WTC11 (cell line): ENCODE results near the gene ZNF236. TPM values are rescaled to one million over a fixed set of nuclear protein-coding genes. Genes with fewer than 3 reads are reported as not detected.

Experiments used
- AR ChIP-seq: fragments of 250-450 bp; sonication (Bioruptor Pico); IDR thresholded peaks from 2 replicates; pipeline ENCODE4 v1.9.0; 2021; ENCODE audit warnings: mild to moderate bottlenecking
- ELF4 ChIP-seq: sonication (generic); formaldehyde crosslinking; IDR thresholded peaks from 2 replicates; pipeline ENCODE4 v1.8.1; 2022; ENCODE audit warnings: low read depth, mild to moderate bottlenecking, moderate library complexity, missing genetic modification reagents
- ERG ChIP-seq: fragments of 250-450 bp; sonication (Bioruptor Pico); IDR thresholded peaks from 2 replicates; pipeline ENCODE4 v1.8.0; 2021; ENCODE audit warnings: mild to moderate bottlenecking
- JUN ChIP-seq: sonication (generic); formaldehyde crosslinking; IDR thresholded peaks from 2 replicates; pipeline ENCODE4 v1.8.0; 2023; ENCODE audit warnings: mild to moderate bottlenecking, missing genetic modification reagents
- NFATC4 ChIP-seq: fragments of 250-450 bp; sonication (Bioruptor Pico); IDR thresholded peaks from 2 replicates; pipeline ENCODE4 v1.9.0; 2021; ENCODE audit warnings: mild to moderate bottlenecking
- NR3C1 ChIP-seq: sonication (generic); formaldehyde crosslinking; conservative IDR thresholded peaks from 2 replicates; pipeline ENCODE4 v1.8.1; 2023; ENCODE audit warnings: low read depth, mild to moderate bottlenecking, missing genetic modification reagents
- PRDM15 ChIP-seq: sonication (generic); formaldehyde crosslinking; IDR thresholded peaks from 2 replicates; pipeline ENCODE4 v1.8.0; 2022; ENCODE audit warnings: missing genetic modification reagents
- SMAD4 ChIP-seq: sonication (generic); formaldehyde crosslinking; IDR thresholded peaks from 2 replicates; pipeline ENCODE4 v1.8.0; 2022; ENCODE audit warnings: mild to moderate bottlenecking, missing genetic modification reagents
- SP1 ChIP-seq: sonication (generic); formaldehyde crosslinking; conservative IDR thresholded peaks from 2 replicates; pipeline ENCODE4 v1.8.1; 2022; ENCODE audit warnings: missing genetic modification reagents
- TCF7 ChIP-seq: sonication (generic); formaldehyde crosslinking; IDR thresholded peaks from 2 replicates; pipeline ENCODE4 v1.8.0; 2022; ENCODE audit warnings: mild to moderate bottlenecking, low read depth, missing genetic modification reagents, moderate library complexity
- ZBTB21 ChIP-seq: sonication (generic); formaldehyde crosslinking; IDR thresholded peaks from 2 replicates; pipeline ENCODE4 v1.8.1; 2023; ENCODE audit warnings: mild to moderate bottlenecking, missing genetic modification reagents, borderline replicate concordance
- ZNF138 ChIP-seq: sonication (generic); formaldehyde crosslinking; conservative IDR thresholded peaks from 2 replicates; pipeline ENCODE4 v1.8.1; 2022; ENCODE audit warnings: mild to moderate bottlenecking, moderate library complexity, missing genetic modification reagents
- ZNF671 ChIP-seq: fragments of 250-450 bp; sonication (Bioruptor Pico); IDR thresholded peaks from 2 replicates; pipeline ENCODE4 v1.8.0; 2021; ENCODE audit warnings: mild to moderate bottlenecking
- total RNA-seq: library from RNA; stranded (reverse); gene quantifications from 3 replicates; pipeline ENCODE4 v1.2.3, GENCODE V29; 2021
- TF ChIP-seq, protein P1 (sequence below): sonication (generic); formaldehyde crosslinking; IDR thresholded peaks from 2 replicates; pipeline ENCODE4 v1.8.1; 2023; ENCODE audit warnings: mild to moderate bottlenecking, missing genetic modification reagents, borderline replicate concordance
- TF ChIP-seq, protein P2 (sequence below): fragments of 250-450 bp; sonication (Bioruptor Pico); IDR thresholded peaks from 2 replicates; pipeline ENCODE4 v1.9.0; 2021; ENCODE audit warnings: mild to moderate bottlenecking, borderline replicate concordance
- TF ChIP-seq, protein P3 (sequence below): sonication (generic); formaldehyde crosslinking; IDR thresholded peaks from 2 replicates; pipeline ENCODE4 v1.8.1; 2023; ENCODE audit warnings: mild to moderate bottlenecking, moderate library complexity, missing genetic modification reagents
- TF ChIP-seq, protein P4 (sequence below): sonication (generic); formaldehyde crosslinking; IDR thresholded peaks from 2 replicates; pipeline ENCODE4 v1.8.1; 2022; ENCODE audit warnings: mild to moderate bottlenecking, missing genetic modification reagents, moderate library complexity, borderline replicate concordance
- TF ChIP-seq, protein P5 (sequence below): fragments of 250-450 bp; sonication (Bioruptor Pico); IDR thresholded peaks from 2 replicates; pipeline ENCODE4 v1.9.0; 2021; ENCODE audit warnings: moderate library complexity, mild to moderate bottlenecking, inconsistent platforms, borderline replicate concordance

The ZNF236 gene
- total RNA-seq, 1 experiment from 2014 or later = 19.9 TPM

DNA sequence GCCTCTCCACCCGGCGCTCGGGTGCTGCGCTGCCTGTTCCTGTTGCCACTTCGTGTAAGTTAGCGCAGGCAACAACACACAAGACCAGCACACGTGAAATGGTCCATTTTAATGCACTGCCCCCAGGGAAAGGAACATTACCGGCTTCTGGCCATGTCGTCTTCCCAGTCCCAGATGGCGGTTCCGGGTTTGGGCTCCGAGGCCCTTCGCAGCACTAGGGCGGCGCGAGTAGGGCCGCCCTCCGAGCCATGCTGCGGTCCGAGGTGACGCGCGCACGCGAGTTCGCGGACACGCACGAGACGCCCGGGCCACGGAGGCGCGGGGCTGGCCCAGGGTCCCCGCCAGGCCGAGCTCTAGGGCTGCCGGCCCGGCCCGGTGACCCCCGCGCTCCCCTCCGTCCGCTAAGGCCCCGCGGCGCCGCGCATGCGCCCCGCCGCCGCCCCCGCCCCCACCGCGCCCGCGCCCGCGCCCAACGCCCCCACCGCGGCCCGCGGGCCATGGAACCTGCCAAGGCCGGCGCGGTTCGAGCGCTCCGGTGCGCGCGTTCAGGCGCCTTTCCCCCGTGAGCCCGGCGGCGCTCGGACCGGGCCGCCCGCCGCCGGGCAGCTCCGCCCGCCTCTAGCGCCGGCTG is 367 bp upstream of the ZNF236 start (continued):
- TF ChIP-seq, protein P1, sequence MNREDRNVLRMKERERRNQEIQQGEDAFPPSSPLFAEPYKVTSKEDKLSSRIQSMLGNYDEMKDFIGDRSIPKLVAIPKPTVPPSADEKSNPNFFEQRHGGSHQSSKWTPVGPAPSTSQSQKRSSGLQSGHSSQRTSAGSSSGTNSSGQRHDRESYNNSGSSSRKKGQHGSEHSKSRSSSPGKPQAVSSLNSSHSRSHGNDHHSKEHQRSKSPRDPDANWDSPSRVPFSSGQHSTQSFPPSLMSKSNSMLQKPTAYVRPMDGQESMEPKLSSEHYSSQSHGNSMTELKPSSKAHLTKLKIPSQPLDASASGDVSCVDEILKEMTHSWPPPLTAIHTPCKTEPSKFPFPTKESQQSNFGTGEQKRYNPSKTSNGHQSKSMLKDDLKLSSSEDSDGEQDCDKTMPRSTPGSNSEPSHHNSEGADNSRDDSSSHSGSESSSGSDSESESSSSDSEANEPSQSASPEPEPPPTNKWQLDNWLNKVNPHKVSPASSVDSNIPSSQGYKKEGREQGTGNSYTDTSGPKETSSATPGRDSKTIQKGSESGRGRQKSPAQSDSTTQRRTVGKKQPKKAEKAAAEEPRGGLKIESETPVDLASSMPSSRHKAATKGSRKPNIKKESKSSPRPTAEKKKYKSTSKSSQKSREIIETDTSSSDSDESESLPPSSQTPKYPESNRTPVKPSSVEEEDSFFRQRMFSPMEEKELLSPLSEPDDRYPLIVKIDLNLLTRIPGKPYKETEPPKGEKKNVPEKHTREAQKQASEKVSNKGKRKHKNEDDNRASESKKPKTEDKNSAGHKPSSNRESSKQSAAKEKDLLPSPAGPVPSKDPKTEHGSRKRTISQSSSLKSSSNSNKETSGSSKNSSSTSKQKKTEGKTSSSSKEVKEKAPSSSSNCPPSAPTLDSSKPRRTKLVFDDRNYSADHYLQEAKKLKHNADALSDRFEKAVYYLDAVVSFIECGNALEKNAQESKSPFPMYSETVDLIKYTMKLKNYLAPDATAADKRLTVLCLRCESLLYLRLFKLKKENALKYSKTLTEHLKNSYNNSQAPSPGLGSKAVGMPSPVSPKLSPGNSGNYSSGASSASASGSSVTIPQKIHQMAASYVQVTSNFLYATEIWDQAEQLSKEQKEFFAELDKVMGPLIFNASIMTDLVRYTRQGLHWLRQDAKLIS = no peak
- TF ChIP-seq NFATC4 = no peak
- TF ChIP-seq, protein P2, sequence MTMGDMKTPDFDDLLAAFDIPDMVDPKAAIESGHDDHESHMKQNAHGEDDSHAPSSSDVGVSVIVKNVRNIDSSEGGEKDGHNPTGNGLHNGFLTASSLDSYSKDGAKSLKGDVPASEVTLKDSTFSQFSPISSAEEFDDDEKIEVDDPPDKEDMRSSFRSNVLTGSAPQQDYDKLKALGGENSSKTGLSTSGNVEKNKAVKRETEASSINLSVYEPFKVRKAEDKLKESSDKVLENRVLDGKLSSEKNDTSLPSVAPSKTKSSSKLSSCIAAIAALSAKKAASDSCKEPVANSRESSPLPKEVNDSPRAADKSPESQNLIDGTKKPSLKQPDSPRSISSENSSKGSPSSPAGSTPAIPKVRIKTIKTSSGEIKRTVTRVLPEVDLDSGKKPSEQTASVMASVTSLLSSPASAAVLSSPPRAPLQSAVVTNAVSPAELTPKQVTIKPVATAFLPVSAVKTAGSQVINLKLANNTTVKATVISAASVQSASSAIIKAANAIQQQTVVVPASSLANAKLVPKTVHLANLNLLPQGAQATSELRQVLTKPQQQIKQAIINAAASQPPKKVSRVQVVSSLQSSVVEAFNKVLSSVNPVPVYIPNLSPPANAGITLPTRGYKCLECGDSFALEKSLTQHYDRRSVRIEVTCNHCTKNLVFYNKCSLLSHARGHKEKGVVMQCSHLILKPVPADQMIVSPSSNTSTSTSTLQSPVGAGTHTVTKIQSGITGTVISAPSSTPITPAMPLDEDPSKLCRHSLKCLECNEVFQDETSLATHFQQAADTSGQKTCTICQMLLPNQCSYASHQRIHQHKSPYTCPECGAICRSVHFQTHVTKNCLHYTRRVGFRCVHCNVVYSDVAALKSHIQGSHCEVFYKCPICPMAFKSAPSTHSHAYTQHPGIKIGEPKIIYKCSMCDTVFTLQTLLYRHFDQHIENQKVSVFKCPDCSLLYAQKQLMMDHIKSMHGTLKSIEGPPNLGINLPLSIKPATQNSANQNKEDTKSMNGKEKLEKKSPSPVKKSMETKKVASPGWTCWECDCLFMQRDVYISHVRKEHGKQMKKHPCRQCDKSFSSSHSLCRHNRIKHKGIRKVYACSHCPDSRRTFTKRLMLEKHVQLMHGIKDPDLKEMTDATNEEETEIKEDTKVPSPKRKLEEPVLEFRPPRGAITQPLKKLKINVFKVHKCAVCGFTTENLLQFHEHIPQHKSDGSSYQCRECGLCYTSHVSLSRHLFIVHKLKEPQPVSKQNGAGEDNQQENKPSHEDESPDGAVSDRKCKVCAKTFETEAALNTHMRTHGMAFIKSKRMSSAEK (CRISPR knock-in tag) = no peak
- TF ChIP-seq, protein P3, sequence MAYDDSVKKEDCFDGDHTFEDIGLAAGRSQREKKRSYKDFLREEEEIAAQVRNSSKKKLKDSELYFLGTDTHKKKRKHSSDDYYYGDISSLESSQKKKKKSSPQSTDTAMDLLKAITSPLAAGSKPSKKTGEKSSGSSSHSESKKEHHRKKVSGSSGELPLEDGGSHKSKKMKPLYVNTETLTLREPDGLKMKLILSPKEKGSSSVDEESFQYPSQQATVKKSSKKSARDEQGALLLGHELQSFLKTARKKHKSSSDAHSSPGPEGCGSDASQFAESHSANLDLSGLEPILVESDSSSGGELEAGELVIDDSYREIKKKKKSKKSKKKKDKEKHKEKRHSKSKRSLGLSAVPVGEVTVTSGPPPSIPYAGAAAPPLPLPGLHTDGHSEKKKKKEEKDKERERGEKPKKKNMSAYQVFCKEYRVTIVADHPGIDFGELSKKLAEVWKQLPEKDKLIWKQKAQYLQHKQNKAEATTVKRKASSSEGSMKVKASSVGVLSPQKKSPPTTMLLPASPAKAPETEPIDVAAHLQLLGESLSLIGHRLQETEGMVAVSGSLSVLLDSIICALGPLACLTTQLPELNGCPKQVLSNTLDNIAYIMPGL (CRISPR knock-in tag) = no peak; the same call in 1 of the 2 replicates
- TF ChIP-seq ZNF671 (CRISPR knock-in tag) = no peak
- TF ChIP-seq, protein P4, sequence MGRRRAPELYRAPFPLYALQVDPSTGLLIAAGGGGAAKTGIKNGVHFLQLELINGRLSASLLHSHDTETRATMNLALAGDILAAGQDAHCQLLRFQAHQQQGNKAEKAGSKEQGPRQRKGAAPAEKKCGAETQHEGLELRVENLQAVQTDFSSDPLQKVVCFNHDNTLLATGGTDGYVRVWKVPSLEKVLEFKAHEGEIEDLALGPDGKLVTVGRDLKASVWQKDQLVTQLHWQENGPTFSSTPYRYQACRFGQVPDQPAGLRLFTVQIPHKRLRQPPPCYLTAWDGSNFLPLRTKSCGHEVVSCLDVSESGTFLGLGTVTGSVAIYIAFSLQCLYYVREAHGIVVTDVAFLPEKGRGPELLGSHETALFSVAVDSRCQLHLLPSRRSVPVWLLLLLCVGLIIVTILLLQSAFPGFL = no peak
- no peak for TF ChIP-seq NR3C1
- TF ChIP-seq ZBTB21 (CRISPR knock-in tag) = peak; percentile 68; the same call in 1 of the 2 replicates
- TF ChIP-seq PRDM15 = no peak
- TF ChIP-seq JUN (CRISPR knock-in tag) = no peak
- no peak for TF ChIP-seq SMAD4
- no peak for TF ChIP-seq TCF7 (CRISPR knock-in tag)
- peak; percentile 24; the same call in 1 of the 2 replicates for TF ChIP-seq SP1 (CRISPR knock-in tag)
- TF ChIP-seq AR (CRISPR knock-in tag) = no peak
- TF ChIP-seq ELF4 (CRISPR knock-in tag) = no peak
- TF ChIP-seq ERG (CRISPR knock-in tag) = no peak
- no peak for TF ChIP-seq ZNF138
- TF ChIP-seq, protein P5, sequence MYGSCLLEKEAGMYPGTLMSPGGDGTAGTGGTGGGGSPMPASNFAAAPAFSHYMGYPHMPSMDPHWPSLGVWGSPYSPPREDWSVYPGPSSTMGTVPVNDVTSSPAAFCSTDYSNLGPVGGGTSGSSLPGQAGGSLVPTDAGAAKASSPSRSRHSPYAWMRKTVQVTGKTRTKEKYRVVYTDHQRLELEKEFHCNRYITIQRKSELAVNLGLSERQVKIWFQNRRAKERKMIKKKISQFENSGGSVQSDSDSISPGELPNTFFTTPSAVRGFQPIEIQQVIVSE (CRISPR knock-in tag) = no peak
